ENCODE data around the gene PDS5B. TPM values are rescaled to one million over a fixed set of nuclear protein-coding genes. Genes with fewer than 3 reads are reported as not detected.
"Not testable (repeated sequence)": the region's sequence is repeated elsewhere in the genome, so short reads cannot be mapped to it uniquely, and the experiment has no call there.

Gene PDS5B
- total RNA-seq, 4 donors from 2014 or later: 18.0 to 27.3 (median 21.2) TPM

DNA sequence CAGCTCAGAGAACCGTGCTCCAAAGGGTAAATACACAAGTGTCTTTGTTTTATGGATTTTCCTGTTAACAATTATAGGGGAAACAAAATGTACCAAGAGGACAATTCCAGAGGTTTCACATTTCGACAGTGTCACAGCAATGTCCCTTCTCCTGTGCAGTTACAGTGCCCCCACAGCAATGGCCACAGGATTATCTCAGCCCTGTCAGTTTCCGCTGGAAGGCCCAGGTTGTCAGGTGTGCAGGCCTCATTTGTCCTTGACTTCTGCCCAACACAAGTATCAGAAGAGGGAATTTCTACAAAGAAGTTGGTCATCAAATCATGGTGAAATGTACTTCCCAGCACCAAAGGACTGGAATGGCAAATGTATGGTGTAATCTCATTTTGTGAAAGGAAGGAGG, 36.5 kb upstream of the PDS5B start:
- H3K27me3 ChIP-seq: no peaks in the 10 kb centered on the region
- ATAC-seq (no peak), DNase-seq (no peak)
- no peak overlapping the region for H3K27ac ChIP-seq
- H3K9me3 ChIP-seq: no peaks in the 10 kb centered on the region
- TF ChIP-seq, protein P1, sequence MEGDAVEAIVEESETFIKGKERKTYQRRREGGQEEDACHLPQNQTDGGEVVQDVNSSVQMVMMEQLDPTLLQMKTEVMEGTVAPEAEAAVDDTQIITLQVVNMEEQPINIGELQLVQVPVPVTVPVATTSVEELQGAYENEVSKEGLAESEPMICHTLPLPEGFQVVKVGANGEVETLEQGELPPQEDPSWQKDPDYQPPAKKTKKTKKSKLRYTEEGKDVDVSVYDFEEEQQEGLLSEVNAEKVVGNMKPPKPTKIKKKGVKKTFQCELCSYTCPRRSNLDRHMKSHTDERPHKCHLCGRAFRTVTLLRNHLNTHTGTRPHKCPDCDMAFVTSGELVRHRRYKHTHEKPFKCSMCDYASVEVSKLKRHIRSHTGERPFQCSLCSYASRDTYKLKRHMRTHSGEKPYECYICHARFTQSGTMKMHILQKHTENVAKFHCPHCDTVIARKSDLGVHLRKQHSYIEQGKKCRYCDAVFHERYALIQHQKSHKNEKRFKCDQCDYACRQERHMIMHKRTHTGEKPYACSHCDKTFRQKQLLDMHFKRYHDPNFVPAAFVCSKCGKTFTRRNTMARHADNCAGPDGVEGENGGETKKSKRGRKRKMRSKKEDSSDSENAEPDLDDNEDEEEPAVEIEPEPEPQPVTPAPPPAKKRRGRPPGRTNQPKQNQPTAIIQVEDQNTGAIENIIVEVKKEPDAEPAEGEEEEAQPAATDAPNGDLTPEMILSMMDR (IDR thresholded peaks at IDR 0.05 in 4 of 5, conservative IDR thresholded peaks at IDR 0.05 in 1 of 5): no peak
- no peak for TF ChIP-seq POLR2A (IDR thresholded peaks at IDR 0.05)
- H3K4me1 ChIP-seq: no peaks in the 10 kb centered on the region
- no peaks in the 10 kb centered on the region for H3K36me3 ChIP-seq
- H3K4me3 ChIP-seq: no peak overlapping the region
- intact Hi-C loops (cut with DNase I; ENCODE audit: low total_unique reads) (no loop called here), in situ Hi-C loops (cut with MboI; ENCODE audit: low sequenced_read_pairs in 4 of 4) (no loop called here)

DNA sequence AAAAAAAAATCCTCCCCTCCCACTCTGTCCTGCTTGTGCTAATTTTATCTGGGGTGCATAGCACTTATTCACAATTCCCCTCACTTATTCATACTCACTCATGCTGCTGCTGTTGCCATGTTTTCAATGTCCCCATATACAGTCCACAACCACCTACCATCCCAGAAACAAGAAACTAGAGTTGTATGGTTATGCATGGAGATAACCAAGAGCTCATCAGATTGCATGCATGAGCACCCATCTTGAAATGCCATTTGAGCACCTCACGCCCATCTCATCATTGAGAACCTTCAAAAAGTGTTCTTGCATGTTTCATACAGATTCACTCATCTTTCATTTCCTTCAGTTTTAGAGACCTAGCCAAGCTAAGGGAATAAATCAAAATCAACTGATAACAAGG, 32.5 kb upstream of the PDS5B start:
- Histone ChIP-seq H3K27me3 (no peaks in the 10 kb centered on the region), H3K4me1 (no peaks in the 10 kb centered on the region), H3K27ac (no peak overlapping the region), H3K36me3 (no peaks in the 10 kb centered on the region), H3K4me3 (no peak overlapping the region), H3K9me3 (no peaks in the 10 kb centered on the region)
- intact Hi-C loops (cut with DNase I; ENCODE audit: low total_unique reads) (no loop called here), in situ Hi-C loops (cut with MboI; ENCODE audit: low sequenced_read_pairs in 4 of 4) (no loop called here)
- TF ChIP-seq, protein P1 (IDR thresholded peaks at IDR 0.05 in 4 of 5, conservative IDR thresholded peaks at IDR 0.05 in 1 of 5): no peak
- no peak for TF ChIP-seq POLR2A (IDR thresholded peaks at IDR 0.05)
- DNase-seq (no peak), ATAC-seq (no peak)

- no peak overlapping the region for H3K4me3 ChIP-seq
- no peaks in the 10 kb centered on the region for H3K27me3 ChIP-seq
- no peaks in the 10 kb centered on the region for H3K36me3 ChIP-seq
- ATAC-seq (no peak), DNase-seq (no peak)
- in situ Hi-C loops (cut with MboI; ENCODE audit: low sequenced_read_pairs in 4 of 4): no loop called here
- no peak for TF ChIP-seq POLR2A (IDR thresholded peaks at IDR 0.05)
- TF ChIP-seq, protein P1 (IDR thresholded peaks at IDR 0.05 in 4 of 5, conservative IDR thresholded peaks at IDR 0.05 in 1 of 5): no peak
- H3K9me3 ChIP-seq: no peaks in the 10 kb centered on the region
- intact Hi-C loops (cut with DNase I; ENCODE audit: low total_unique reads): no loop called here
- no peaks in the 10 kb centered on the region for H3K4me1 ChIP-seq
- H3K27ac ChIP-seq: no peak overlapping the region
These were observed 30.6 kb upstream of the PDS5B start for GRCh38 chr13:32555613-32556012.

DNA sequence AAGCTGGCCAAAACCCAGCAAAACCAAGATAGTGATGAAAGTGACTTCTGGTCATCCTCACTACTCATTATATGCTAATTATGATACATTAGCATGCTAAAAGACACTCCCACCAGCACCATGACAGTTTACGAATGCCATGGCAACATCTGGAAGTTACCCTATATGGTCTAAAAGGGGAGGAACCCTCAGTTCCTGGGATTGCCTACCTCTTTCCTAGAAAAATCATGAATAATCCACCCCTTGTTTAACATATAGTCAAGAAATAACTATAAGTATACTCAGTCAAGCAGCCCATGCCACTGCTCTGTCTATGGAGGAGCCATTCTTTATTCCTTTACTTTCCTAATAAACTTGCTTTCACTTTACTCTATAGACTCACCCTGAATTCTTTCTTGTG, 25.4 kb upstream of the PDS5B start:
- H3K4me3 ChIP-seq; H3K9me3 ChIP-seq; H3K4me1 ChIP-seq; DNase-seq; H3K36me3 ChIP-seq; intact Hi-C loops (cut with DNase I; ENCODE audit: low total_unique reads); H3K27me3 ChIP-seq; in situ Hi-C loops (cut with MboI; ENCODE audit: low sequenced_read_pairs in 4 of 4); ATAC-seq; H3K27ac ChIP-seq: not testable (repeated sequence)

GRCh38 chr13:32575687-32576086, 10.6 kb upstream of the PDS5B start:
- in situ Hi-C loops (cut with MboI; ENCODE audit: low sequenced_read_pairs in 4 of 4): loop anchor here in 3 of 4 donors (5.0 to 25.0 kb wide), 5 partner anchors 191 to 1137 kb away; partner anchors contain the start of gene KL (in 1 of the 3)
- intact Hi-C loops (cut with DNase I; ENCODE audit: low total_unique reads); H3K4me3 ChIP-seq; H3K27me3 ChIP-seq; DNase-seq; H3K36me3 ChIP-seq; H3K27ac ChIP-seq; H3K4me1 ChIP-seq; H3K9me3 ChIP-seq; ATAC-seq: not testable (repeated sequence)

DNA sequence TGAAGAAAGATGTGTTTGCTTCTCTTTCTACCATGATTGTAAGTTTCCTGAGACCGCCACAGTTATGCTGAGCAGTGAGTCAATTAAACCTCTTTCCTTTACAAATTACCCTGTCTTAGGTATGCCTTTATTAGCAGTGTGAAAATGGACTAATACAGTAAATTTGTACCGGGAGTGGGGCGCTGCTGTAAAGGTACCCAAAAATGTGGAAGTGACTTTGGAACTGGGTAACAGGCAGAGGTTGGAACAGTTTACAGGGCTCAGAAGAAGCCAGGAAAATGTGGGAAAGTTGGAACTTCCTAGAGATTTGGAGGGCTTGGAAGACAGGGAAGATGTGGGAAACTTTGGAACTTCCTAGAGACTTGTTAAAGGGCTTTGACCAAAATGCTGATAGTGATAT, 9.2 kb upstream of the PDS5B start:
- no peak for ATAC-seq
- H3K27ac ChIP-seq: no peak overlapping the region
- in situ Hi-C loops (cut with MboI; ENCODE audit: low sequenced_read_pairs in 4 of 4): loop anchor here in 3 of 4 donors (5.0 to 25.0 kb wide), 5 partner anchors 192 to 1135 kb away; partner anchors contain the start of gene KL (in 1 of the 3)
- H3K36me3 ChIP-seq: no peaks in the 10 kb centered on the region
- no peaks in the 10 kb centered on the region for H3K4me1 ChIP-seq
- intact Hi-C loops (cut with DNase I; ENCODE audit: low total_unique reads): no loop called here
- H3K27me3 ChIP-seq: no peaks in the 10 kb centered on the region
- TF ChIP-seq, protein P1 (IDR thresholded peaks at IDR 0.05 in 4 of 5, conservative IDR thresholded peaks at IDR 0.05 in 1 of 5): no peak
- no peak for TF ChIP-seq POLR2A (IDR thresholded peaks at IDR 0.05)
- DNase-seq: no peak
- H3K4me3 ChIP-seq: no peak overlapping the region
- no peaks in the 10 kb centered on the region for H3K9me3 ChIP-seq

Measured in gastrocnemius medialis (tissue), 4 donors.